Glomerular endothelial cell (primary cell): ENCODE measurements around the gene PTPRD. TPM values are rescaled to one million over a fixed set of nuclear protein-coding genes. Genes with fewer than 3 reads are reported as not detected.

Source experiments
- DNase-seq: peaks from one replicate; pipeline ENCODE4 v3.0.0-alpha.2; 2011; ENCODE audit warnings: low read depth, low spot score; ENCODE audit errors: extremely low read depth
- total RNA-seq: library from RNA; depleted of rRNA; stranded (reverse); fragments of >200 nt; gene quantifications from 2 replicates; pipeline ENCODE4 v1.2.3, GENCODE V29; 2015

PTPRD gene
- total RNA-seq, 1 donor from 2014 or later: 4.1 TPM

DNA sequence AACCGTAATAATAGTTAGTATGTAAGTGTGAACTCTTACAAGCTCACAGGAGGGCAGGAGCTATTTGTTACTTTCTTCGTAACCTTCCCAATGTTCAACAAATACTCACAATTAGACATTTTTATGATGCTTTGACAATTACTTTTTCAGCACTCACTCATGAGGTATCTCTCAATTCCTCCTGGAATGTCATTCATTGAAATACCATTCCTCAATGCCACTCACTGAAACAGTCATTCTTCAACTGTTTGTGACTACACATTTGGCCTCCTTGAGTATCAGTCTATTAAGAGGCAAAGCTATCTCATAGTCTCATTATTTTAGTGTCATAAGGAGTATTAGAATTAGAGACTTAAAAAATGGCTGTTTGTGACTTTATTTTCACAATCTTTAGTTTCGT lies 2079.1 kb downstream of the PTPRD start:
- DNase-seq: no peak

DNA sequence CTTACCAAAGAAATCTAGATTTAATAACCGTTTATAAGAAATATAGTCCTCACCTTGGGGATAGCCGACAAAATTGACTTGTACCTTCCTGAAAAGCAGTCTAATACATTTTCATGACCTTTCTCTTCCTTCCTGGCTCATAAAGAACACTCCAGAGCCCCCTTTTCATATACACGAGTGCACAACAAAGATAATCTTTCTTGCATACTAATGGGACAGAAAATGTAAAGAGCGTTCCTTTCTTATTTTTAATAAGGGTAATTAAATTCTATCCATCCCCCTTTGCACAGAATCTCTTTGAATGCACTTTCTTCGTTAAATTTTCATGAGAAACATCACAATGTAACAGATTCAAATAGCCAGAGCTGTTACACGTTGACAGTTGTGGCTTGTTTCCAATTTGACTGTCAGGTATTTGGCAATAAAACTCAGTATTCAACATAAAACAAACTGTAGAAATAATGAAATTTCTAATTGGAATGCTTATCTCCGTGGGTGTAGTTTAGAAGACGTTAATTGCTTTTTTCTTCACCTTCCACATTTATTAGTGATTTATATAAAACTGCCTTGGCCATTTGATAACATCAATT lies 2080.9 kb downstream of the PTPRD start:
- no peak for DNase-seq

DNA sequence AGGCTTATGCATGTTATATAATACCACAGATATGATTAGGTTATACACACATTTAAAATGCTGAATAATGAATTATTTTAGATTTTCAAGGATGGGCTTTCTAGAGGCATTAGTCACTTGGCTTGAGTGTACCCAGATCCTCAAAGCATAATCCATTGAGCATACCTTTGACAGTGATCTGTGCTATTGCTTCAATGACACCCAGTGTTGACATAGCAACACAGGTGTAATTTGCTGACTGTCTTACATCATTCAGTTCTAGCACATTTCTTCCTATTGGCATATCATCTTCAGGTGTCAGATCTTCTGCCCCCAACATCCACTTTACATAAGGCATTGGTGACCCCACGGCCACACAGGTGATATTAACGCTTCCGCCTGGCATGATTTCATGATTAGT lies 2091.7 kb downstream of the PTPRD start:
- DNase-seq: no peak

DNA sequence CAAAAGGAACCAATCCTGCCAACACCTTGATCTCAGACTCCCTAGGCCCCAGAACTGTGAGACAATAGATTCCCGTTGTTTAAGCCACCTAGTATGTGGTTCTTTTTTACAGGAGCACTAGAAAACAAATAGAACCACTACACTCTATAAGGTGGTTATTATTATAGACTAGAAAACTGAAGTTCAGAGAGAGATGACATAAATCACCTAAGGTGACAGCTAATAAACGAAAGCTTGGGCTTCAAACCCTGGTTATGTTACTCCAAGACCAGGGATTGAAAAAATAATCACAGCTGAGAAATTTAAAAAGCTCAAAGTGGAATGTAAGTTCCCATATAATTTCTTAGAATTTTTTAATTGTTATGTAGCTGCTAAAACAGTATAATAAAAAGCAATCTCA lies 2097.1 kb downstream of the PTPRD start:
- DNase-seq: no peak

DNA sequence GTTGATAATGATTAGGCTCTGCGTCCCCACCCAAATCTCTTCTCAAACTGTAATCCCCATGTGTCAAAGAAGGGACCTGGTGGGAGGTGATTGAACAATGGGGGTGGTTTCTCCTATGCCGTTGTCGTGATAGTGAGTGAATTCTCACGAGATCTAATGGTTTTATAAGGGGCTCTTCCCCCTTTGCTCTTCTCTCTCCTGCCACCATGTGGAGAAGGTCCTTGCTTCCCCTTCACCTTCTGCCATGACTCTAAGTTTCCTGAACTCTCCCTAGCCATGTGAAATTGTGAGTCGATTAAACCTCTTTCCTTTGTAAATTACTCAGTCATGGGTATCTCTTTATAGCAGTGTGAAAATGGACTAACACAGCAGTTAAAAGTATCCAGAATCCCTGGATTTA lies 2098.0 kb downstream of the PTPRD start:
- no peak for DNase-seq

DNA sequence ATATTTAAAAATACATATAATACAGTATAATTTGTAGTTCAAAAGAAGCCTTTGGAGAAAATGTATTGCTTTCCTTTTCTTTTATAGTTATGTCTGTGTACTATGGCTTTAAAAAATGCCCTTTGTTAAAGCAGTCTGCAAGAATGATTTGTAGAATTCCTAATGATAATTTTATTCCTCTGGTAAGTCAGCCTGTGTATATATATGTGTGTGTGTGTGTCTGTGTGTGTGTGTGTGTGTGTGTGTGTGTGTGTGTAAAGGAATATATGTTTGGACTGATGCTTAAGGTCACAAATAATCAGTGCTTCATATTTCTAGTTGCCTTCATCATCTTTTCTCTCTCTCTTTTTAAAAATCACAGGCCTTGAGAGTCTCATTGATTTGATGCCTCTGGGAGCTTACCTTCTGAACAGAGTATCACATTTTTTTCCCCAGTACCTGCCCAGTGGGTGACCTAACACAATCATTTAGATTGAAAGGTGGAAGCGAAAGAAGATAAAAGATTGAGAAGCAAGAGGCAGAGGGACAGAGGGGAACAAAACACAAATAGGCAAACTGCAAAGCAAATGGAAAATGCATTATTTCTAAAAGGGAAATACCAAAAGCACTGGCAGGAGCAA lies 2104.0 kb downstream of the PTPRD start:
- DNase-seq: no peak

DNA sequence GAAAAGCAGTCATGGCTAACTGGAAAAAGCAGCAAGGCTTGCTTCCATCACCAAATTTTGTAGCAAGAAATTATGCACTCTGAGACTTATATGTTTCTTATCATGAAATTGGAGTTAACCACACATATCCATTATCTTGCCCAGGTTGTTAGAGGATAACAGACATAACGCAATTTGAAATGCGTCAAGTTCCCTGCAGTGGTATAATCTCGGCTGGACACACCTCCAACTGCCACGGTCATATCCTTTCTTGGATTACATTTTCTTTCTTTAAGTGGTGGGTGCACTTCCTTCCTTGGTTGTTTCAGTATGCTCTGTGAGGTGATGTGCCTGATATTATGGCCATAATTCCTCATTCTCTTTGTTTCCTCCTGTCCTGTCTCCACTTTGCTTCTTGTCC lies 2118.2 kb downstream of the PTPRD start:
- no peak for DNase-seq

DNA sequence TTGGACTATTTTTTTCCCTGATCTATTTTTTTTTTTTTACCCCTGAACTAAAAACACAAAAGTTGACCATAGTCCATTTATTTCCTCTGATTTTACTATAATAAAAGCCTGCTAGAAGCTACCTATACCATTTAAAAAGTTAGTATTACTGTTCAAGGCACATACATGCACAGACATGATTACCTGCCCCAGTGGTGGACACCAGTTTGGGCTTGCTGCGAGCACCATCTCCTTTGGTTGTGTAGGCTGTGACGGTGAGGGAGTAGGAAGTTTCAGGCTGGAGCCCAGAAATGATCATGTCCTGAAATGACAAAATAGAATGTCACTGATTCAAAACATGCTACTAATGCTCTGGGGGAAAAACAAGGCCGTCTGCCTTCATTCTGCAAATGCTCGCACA lies 2120.1 kb downstream of the PTPRD start:
- DNase-seq: no peak

DNA sequence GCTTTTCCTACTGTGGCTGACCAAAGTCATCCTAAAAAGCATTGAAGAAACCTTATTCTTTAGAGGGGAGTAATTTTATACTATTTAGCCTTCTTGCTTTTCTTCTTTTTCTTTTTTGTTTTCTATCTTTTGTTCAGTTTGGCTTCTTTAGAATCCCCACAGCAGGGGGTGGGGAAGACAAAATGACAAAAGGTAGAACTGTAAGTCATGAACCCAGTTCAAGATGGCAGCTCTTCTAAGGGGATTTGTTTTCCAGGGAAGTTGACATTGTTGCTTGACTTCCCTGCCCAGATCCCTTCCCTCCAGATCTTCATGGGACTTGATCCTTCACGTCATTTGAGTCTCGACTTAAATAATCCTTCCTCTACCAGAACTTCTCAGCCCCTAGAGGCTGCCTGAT lies 2120.8 kb downstream of the PTPRD start:
- DNase-seq: no peak

DNA sequence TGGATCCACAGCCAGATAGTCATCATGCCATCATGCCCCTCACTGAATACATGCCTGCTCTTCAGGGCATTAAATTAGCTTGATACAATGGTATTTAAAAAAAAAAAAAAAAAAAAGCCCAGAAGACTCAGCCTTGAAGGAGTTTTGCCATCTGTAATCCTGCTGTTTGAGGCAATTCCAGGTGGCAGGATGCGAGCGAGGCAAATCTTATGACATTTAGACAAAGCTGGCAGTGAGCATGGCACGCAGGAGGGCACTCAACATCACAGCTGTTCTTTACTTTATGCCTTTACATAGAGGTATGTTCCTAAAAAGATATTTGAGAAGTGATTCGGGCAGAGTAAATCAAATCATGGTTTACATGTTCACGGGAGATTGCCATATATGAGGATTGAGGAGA lies 2121.2 kb downstream of the PTPRD start:
- DNase-seq: no peak

DNA sequence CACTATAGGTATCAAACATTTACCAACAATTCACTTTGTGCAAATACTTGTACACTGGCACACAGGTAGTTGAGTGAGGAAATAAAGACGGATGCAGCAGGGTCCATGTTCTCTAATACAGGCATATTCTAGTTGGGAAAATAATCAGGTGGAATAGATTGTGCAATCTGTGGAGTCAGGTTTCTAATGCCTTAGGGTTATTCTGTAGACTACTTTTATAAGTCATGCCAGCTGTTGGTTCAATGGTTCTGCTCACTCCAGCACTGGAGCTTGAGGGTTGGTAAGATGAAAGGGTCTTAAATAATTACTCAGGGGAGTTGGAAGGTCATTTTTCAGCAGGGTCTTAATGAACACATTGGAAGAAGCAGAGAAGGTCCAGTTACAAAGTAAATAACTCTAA lies 2123.0 kb downstream of the PTPRD start:
- no peak for DNase-seq

DNA sequence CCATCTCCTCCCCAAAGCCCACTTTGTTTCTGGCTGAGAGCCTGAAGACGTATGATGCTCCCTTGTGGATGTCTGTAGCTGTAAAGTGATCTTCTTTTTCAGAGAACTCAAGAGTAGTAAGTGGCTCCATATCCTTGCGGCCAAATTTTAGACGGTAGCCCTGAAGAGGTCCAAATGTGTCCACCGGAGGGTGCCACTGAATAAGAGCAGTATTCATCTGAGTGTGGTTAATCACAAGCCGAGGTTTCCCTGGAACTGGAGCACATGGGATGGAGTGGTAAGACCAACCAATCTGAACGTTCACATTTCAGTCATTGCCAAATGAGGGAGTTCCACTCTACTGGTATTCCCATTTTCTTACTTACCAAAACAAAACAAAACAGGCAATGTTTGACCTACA lies 2126.7 kb downstream of the PTPRD start:
- DNase-seq: peak; percentile 14

DNA sequence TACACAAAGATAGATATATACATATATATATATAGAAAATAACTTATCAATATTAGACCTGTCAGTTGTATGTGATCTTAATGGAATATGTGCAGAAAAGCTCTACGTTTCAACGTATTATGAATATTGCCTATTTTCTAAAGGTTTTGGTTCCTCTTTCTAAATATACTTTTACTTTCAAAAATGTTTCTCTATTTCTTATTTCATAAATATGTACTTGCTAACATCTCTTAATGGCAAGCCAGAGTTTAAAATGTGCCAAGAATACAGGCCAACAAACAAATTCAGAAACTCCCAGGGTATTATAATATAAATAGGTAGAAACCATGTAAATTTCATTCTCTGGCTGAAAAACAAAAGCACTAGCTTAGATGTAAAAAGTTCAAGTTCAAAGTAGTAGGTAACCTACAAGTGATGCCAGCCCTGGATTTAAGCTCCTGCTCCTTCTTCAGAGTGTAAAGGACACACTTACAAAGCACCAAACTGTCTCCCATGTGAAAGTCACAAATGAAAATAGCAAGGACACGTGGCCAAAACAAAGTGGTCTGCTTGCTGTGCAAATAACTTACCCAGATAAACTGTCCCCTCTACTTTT lies 2128.1 kb downstream of the PTPRD start:
- DNase-seq: no peak

DNA sequence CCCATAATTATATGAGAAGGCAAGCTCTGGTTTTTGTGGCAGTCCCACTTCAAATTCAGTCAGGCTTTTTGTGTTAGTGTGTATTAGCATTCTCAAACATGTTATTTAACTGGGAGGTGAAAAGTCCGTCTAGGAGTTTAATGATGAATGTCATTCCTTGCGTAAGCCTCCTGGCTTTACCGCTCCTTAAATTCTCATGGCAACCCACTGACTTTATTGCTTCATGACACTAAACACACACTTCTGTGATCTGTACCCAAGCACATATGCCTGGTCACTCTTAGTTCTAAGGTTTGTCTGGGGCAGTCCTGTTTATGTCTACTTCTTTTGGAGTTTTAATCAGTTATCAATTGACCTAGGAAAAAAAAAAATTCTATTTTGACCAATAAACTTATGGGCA lies 2135.4 kb downstream of the PTPRD start:
- no peak for DNase-seq

DNA sequence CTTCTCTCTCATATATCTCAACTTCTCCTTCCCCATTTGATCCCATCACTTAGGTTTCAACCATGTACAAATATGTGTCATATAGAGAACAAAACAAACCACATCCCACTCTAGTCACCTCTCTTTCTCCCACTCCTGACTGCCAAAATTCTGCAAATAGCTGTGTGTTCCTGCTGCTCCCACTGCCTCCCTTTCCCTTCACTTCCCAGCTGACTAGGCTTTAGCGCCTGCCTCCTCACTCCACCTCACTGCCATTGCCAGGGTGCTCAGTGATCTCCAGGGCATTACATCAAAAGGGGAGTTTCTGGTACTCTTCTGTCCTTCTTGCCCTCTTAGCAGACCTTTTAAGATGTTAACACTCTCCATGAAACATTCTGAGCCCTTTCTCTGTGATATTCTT lies 2137.9 kb downstream of the PTPRD start:
- DNase-seq: no peak

DNA sequence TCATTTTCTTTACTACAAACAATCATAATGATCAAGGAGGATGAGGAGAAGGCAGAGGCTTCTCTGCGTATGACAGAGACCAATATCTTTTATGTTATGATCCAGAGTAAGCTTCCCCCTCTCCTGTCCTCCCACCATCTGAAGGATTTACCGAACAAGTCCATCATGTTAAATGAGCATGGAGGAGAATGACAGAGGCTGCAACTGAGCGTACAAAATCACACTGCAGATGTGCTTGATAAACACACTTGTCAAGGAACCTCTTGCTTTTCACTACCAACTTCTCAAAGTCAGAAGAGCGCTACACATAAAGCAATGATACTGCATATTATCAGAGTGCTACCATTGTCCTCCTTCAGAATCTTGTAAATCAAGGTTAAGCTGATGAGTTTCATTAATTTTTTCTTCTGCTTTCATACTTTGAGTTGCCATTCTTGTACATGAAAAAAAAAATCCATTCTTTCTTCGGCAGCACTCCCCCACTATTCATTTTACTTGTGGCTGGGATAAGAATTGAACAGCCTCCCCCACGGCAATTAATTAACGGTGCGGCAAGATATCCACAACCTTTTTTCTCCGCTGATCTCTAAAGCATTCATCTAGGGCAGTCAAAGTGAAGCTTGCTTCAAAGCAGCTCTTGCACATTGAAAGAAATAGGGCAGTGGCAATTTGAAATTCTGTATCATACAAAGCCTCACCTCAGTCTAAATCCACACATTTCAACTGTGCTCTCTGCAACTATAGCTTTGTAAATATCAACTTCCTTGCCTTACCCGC lies 2139.4 kb downstream of the PTPRD start:
- DNase-seq: no peak

DNA sequence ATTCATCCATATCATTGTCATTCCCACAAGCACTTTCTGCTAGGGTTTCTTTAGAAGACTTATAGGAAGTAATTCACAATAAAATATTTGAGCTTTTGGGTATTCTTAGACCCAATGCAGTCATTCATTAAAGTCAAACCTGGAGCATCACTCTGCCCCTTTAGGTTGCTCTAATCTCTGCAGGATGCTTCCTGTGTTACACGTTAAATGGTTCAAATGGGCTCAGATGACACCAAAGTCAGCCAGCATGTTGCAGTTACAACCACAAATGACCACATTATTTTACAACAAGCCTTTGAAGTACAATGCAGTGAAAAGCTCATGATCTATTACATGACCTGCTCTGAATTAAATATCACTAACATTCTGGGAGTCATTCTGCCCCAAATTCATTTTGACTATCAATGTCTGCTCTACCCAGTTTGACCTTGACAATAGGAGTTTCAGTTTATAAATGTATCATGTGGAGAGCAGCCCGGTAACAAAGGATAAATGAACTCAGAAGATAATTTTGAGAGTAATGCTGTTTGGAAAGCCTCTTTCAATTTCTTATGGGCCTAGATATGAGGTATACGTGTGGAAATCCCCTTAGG lies 2144.7 kb downstream of the PTPRD start:
- DNase-seq: no peak

DNA sequence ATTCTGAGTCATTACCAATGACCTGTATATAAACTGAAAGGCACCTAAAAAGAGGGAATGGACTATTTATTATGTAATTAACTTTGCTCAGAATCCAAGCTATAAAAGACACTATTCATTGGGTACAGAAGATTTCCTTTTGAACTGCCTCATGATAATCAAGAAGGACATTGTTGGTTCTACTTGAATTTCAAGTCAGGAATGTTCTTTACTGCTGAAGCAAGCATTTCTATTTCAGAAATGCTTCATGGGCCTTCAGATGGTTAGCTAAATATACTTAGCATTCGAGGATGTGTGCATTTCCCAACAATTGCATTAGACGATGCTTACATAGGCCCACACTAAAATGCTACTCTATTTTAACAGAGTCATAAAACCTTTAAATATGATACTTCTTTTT lies 2155.0 kb downstream of the PTPRD start:
- DNase-seq: no peak

DNA sequence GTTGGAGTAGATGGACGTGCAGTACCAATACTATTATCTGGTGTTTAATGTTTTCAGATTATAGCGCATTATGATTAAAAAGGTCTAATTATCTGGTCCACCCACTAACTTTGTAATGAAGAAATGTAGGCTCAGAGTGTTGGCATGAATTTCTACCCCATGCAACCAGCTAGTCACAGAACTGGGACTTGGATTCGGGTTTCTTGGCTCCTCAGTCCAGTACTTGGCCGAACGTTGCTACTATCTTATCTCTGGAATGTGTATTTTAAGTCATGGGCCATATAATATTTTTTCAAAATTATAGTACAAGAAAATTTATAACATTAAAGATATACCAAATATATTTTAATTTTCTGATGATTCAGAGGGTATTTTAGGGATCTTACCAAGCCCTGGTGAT lies 2155.7 kb downstream of the PTPRD start:
- DNase-seq: no peak

DNA sequence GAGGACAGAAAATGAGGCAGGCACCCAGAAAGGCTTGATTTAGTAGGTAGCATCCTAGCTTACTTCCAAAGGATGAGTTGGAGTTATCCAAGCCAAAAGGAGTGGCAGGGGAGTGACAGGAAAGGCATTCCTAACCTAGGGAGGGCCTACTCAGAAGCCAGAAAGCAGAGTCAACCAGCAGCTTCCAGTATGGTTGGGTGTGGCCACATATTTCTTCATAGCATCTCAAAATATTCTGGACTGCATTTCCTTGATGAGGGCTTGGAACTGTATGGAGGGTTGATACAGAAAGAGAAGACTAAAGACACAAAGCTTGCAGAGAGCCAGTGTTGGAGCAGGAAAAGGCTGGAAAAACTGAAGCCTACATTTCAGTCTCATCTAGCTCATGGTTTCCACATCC lies 2156.5 kb downstream of the PTPRD start:
- no peak for DNase-seq

DNA sequence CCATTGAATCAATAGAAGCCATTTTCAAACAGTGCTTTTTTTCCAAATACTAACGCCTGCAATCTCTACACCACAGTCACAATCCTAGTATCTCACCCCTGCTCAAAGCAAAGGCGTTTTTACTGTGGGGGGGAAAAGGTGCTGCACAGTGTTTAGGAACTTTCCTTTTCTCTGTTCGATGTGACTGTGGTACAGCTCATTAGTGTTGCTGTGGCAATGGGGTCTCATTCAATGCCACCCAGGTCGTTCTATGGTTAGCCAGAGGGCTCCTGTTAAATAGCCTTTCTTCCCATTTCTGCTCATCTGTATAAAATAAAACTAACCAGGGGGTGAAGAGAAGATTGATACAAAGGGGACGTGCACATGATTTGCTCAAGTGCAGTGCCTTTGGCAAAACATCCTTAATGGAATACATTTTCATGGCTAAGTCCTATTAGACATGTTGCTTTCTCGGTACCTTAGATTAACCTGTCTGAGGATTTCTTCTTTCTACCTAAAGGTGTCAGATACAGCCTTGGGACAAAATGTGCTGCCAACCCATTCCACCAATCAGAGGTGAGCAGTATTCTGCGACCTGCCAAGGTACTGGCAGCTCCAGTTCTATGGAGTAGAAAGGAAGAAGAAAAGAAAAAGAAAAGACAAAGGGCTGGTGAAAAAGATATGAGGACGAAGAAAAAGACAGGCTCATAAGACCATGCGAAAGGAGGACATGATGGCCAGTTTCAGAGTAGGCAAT lies 2161.8 kb downstream of the PTPRD start:
- no peak for DNase-seq
